DOHH2 (cell line): Measurements from ENCODE around the gene CHD9NB.

ENCODE experiments used
- H3F3A ChIP-seq: fragments of 200-600 bp; sonication (generic), shearing (Covaris generic); 2 replicates; pipeline ENCODE4 v1.6.0; 2016; ENCODE audit warnings: antibody characterized with exemption, mild to moderate bottlenecking; ENCODE audit not compliant: control insufficient read depth, insufficient read depth
- H3K27ac ChIP-seq: fragments of 200-600 bp; sonication (generic); 2 replicates; pipeline ENCODE4 v1.5.1; 2014; ENCODE audit warnings: low read depth, mild to moderate bottlenecking, low read length, moderate library complexity
- H3K27me3 ChIP-seq: fragments of 200-600 bp; sonication (generic); 2 replicates; pipeline ENCODE4 v1.6.1; 2014; ENCODE audit warnings: mild to moderate bottlenecking, low read length, mixed read lengths; ENCODE audit not compliant: control insufficient read depth
- H3K36me3 ChIP-seq: fragments of 200-600 bp; sonication (generic); 2 replicates; pipeline ENCODE4 v1.6.1; 2014; ENCODE audit warnings: mild to moderate bottlenecking, low read length, moderate library complexity, mixed read lengths; ENCODE audit not compliant: control insufficient read depth
- H3K4me1 ChIP-seq: fragments of 200-600 bp; sonication (generic); 2 replicates; pipeline ENCODE4 v1.6.1; 2014; ENCODE audit warnings: mild to moderate bottlenecking, low read length, mixed read lengths; ENCODE audit not compliant: control insufficient read depth
- H3K4me2 ChIP-seq: fragments of 200-600 bp; sonication (generic); 2 replicates; pipeline ENCODE4 v1.6.0; 2014; ENCODE audit warnings: mild to moderate bottlenecking, low read length, moderate library complexity
- H3K4me3 ChIP-seq: fragments of 200-600 bp; sonication (generic); 2 replicates; pipeline ENCODE4 v1.5.1; 2014; ENCODE audit warnings: mild to moderate bottlenecking, low read length, mixed read lengths
- H3K79me2 ChIP-seq: fragments of 200-600 bp; sonication (generic); 2 replicates; pipeline ENCODE4 v1.6.1; 2014; ENCODE audit warnings: mild to moderate bottlenecking, low read length, mixed read lengths; ENCODE audit not compliant: control insufficient read depth
- H3K9me2 ChIP-seq: fragments of 200-600 bp; sonication (generic); replicated peaks from 2 replicates; pipeline ENCODE4 v1.6.1; 2014; ENCODE audit warnings: mild to moderate bottlenecking, low read length, mixed read lengths; ENCODE audit not compliant: control insufficient read depth
- H3K9me3 ChIP-seq: fragments of 200-600 bp; sonication (generic); 2 replicates; pipeline ENCODE4 v1.6.1; 2014; ENCODE audit warnings: antibody characterized with exemption, low read length, mixed read lengths; ENCODE audit not compliant: control insufficient read depth, insufficient read depth
- H4K20me1 ChIP-seq: fragments of 200-600 bp; sonication (generic); 2 replicates; pipeline ENCODE4 v1.6.0; 2014; ENCODE audit warnings: low read depth, mild to moderate bottlenecking, antibody characterized with exemption, low read length, moderate library complexity; ENCODE audit not compliant: control insufficient read depth, insufficient read depth
- EZH2phosphoT487 ChIP-seq: fragments of 200-600 bp; sonication (generic); IDR thresholded peaks from 2 replicates; pipeline ENCODE4 v1.6.1; 2017; ENCODE audit warnings: borderline replicate concordance, mild to moderate bottlenecking, antibody characterized with exemption, low read length, moderate library complexity, mixed read lengths
- TF ChIP-seq, protein P1 (sequence below): fragments of 200-600 bp; sonication (generic); IDR thresholded peaks from one replicate; pipeline ENCODE4 v1.5.1; 2014; ENCODE audit warnings: antibody characterized with exemption, mild to moderate bottlenecking, low read depth, low read length; ENCODE audit not compliant: poor library complexity, severe bottlenecking

The CHD9NB gene

DNA sequence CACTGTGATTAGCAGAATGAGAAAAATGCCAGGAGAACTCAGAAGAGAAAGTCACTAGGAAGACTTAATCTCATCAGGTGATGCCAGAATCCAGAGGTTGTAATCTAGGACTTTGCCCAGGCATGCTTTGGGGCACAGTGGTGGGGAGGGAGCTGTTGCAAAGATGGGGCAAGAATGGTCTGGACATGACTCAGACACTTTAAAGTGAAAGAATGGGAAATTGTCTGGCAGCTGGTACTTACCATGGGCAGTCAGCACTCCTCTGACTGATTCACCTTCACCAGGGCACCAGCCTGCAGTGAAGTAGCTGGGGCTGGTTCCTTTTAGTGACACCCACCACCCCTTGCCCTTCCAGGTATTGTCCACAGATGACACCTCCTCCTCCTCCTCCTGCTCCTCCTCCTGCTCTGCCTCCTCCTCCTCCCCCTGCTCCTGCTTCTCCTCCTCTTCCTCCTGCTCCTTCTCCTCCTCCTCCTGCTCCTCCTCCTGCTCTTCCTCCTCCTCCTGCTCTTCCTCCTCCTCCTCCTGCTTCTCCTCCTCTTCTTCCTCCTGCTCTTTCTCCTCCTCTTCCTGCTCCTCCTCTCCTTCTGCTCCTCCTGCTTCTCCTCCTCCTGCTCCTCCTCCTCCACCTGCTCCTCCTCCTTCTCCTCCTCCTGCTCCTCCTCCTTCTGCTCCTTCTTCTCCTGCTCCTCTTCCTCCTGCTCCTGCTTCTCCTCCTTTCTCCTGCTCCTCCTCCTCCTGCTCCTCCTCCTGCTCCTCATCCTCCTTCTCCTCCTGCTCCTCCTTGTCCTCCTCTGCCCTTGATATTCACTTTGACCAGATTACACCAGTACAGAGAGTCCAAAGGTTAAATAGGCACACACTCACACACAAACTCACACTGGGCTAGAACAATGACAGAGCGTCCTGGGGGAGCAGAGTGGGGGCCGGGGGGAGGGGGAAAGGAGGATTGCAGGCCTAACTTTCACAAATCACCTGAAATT, at the start of gene CHD9NB:
TSS of gene CHD9NB (minus strand) at position 379 of the 983 bp plus-strand sequence. CDS start 8,739 bp downstream, outside the sequence.
- H3K79me2 ChIP-seq: peaks cover 29% of the 10 kb centered on the region
- 0 out of 2 replicates have a peak within 1 kb of the TSS, but pooled peaks have one; percentile 20 for H3K4me3 ChIP-seq
- no peaks in the 10 kb centered on the region for H3K27me3 ChIP-seq
- TF ChIP-seq EZH2phosphoT487: no peak
- TF ChIP-seq, protein P1, sequence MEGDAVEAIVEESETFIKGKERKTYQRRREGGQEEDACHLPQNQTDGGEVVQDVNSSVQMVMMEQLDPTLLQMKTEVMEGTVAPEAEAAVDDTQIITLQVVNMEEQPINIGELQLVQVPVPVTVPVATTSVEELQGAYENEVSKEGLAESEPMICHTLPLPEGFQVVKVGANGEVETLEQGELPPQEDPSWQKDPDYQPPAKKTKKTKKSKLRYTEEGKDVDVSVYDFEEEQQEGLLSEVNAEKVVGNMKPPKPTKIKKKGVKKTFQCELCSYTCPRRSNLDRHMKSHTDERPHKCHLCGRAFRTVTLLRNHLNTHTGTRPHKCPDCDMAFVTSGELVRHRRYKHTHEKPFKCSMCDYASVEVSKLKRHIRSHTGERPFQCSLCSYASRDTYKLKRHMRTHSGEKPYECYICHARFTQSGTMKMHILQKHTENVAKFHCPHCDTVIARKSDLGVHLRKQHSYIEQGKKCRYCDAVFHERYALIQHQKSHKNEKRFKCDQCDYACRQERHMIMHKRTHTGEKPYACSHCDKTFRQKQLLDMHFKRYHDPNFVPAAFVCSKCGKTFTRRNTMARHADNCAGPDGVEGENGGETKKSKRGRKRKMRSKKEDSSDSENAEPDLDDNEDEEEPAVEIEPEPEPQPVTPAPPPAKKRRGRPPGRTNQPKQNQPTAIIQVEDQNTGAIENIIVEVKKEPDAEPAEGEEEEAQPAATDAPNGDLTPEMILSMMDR: no peak
- no peaks in the 10 kb centered on the region for H3K9me2 ChIP-seq
- H3K4me2 ChIP-seq: peak within 1 kb of the TSS; percentile 41
- 0 out of 2 replicates have a peak, but pooled peaks cover 4% of the 10 kb centered on the region for H3F3A ChIP-seq
- no peaks in the 10 kb centered on the region for H3K9me3 ChIP-seq
- H3K4me1 ChIP-seq: peaks cover 39% of the 10 kb centered on the region
- peaks cover 6% of the 10 kb centered on the region; the same call in 1 of the 2 replicates for H3K36me3 ChIP-seq
- H3K27ac ChIP-seq: no peak within 1 kb of the TSS
- H4K20me1 ChIP-seq: no peaks in the 10 kb centered on the region

DNA sequence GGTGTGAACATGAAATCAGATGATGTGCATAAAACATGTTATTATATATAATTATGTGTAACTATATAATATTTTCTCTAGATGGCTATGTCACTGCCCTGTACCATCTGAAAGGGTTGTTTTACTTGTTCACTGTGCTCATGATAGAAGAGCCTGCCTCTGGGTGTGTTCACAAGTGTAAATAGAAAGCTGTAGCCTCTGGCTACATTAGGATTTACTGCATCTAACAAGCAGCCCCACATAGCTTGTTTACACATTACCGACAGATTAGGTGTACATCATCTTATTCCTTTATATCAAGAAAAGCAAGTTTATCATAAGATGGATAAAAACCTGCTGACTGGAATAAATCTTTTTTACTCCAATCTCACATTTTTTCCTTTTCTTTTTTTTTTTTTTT, 48.2 kb upstream of the CHD9NB start:
- Histone ChIP-seq H3K27me3 (no peaks in the 10 kb centered on the region), H3K79me2 (peaks cover 62% of the 10 kb centered on the region), H3K27ac (no peak overlapping the region), H3K9me2 (no peaks in the 10 kb centered on the region), H3K36me3 (peaks cover 4% of the 10 kb centered on the region; the same call in 1 of the 2 replicates), H3F3A (peaks cover 20% of the 10 kb centered on the region), H4K20me1 (no peaks in the 10 kb centered on the region), H3K4me3 (no peak overlapping the region), H3K4me1 (peaks cover 59% of the 10 kb centered on the region), H3K9me3 (no peaks in the 10 kb centered on the region), H3K4me2 (no peak overlapping the region)
- TF ChIP-seq EZH2phosphoT487: no peak
- TF ChIP-seq, protein P1: no peak

DNA sequence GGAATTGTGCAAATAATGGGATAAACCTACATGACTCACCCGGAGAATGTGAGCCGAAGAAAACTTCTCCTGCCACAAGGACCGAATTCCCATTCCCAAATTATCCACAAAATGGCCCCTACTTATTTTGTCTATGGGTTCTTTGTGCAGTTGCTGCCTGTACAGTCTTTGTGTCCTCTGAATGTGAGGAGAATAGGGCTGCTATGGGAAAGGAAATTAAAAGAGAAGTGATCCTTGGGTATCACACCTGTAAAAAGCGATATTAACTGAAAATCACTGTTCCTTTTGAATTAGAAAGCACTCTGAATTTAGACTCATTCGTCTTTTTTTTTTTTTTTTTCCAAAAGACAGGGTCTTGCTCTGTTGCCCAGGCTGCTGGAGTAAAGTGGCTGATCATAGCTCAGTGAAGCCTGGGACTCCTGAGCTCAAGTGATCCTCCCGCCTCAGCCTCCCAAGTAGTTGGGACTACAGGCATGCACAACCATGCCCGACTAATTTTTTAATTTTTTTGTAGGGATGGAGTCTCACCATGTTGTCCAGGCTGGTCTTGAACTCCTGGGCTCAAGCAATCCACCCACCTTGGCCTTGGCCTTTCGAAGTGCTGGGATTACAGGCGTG, 47.5 kb upstream of the CHD9NB start:
- Histone ChIP-seq H3K4me1 (peaks cover 59% of the 10 kb centered on the region), H3K27me3 (no peaks in the 10 kb centered on the region), H3F3A (peaks cover 20% of the 10 kb centered on the region), H4K20me1 (no peaks in the 10 kb centered on the region), H3K9me2 (no peaks in the 10 kb centered on the region), H3K36me3 (peaks cover 4% of the 10 kb centered on the region; the same call in 1 of the 2 replicates), H3K4me2 (peak overlapping the region; percentile 92), H3K4me3 (peak overlapping the region; percentile 78), H3K27ac (peak overlapping the region; percentile 97), H3K79me2 (peaks cover 62% of the 10 kb centered on the region), H3K9me3 (no peaks in the 10 kb centered on the region)
- no peak for TF ChIP-seq EZH2phosphoT487
- TF ChIP-seq, protein P1: no peak
